Osteoblast (primary cell): ENCODE measurements around the gene ERCC4. TPM values are rescaled to one million over a fixed set of nuclear protein-coding genes. Genes with fewer than 3 reads are reported as not detected.

Source experiments
- DNase-seq: peaks from one replicate; pipeline ENCODE4 v3.0.0; 2011; ENCODE audit warnings: low spot score, mixed read lengths; ENCODE audit not compliant: insufficient read length; ENCODE audit errors: missing footprints
- H2AFZ ChIP-seq: 2 replicates; pipeline ENCODE4 v1.6.0; 2011; ENCODE audit warnings: mild to moderate bottlenecking, low read length
- H3K27ac ChIP-seq: 2 replicates; pipeline ENCODE4 v1.5.1; 2011; ENCODE audit warnings: mild to moderate bottlenecking, low read depth, low read length, moderate library complexity
- H3K27me3 ChIP-seq: 2 replicates; pipeline ENCODE4 v1.6.0; 2012; ENCODE audit warnings: mild to moderate bottlenecking, control low read depth, inconsistent platforms, low read length, moderate library complexity; ENCODE audit not compliant: insufficient read depth
- H3K36me3 ChIP-seq: 2 replicates; pipeline ENCODE4 v1.5.1; 2011; ENCODE audit warnings: mild to moderate bottlenecking, low read length, control low read depth, moderate library complexity; ENCODE audit not compliant: insufficient read depth
- H3K4me1 ChIP-seq: 2 replicates; pipeline ENCODE4 v1.5.1; 2011; ENCODE audit warnings: mild to moderate bottlenecking, low read length, control low read depth, moderate library complexity; ENCODE audit not compliant: insufficient read depth
- H3K4me2 ChIP-seq: 2 replicates; pipeline ENCODE4 v1.6.0; 2011; ENCODE audit warnings: mild to moderate bottlenecking, low read length; ENCODE audit not compliant: insufficient read depth
- H3K4me3 ChIP-seq: fragments of 200-600 bp; sonication (generic); 3 replicates; pipeline ENCODE4 v1.5.1; 2012; ENCODE audit warnings: mild to moderate bottlenecking, low read length, inconsistent platforms; ENCODE audit not compliant: insufficient read depth
- H3K79me2 ChIP-seq: 2 replicates; pipeline ENCODE4 v1.6.0; 2012; ENCODE audit warnings: mild to moderate bottlenecking, low read length, control low read depth, inconsistent platforms; ENCODE audit not compliant: insufficient read depth
- H3K9me3 ChIP-seq: 2 replicates; pipeline ENCODE4 v1.5.1; 2011; ENCODE audit warnings: low read depth, low read length, control low read depth
- H4K20me1 ChIP-seq: 2 replicates; pipeline ENCODE4 v1.6.0; 2012; ENCODE audit warnings: mild to moderate bottlenecking, low read length, control low read depth; ENCODE audit not compliant: insufficient read depth
- CTCF ChIP-seq: IDR thresholded peaks from 2 replicates; pipeline ENCODE4 v1.5.1; 2011; ENCODE audit warnings: mild to moderate bottlenecking, low read depth, low read length, moderate library complexity; ENCODE audit errors: extremely low read depth
- total RNA-seq: library from RNA; depleted of rRNA; stranded (reverse); fragments of >200 nt; gene quantifications from 2 replicates; pipeline ENCODE4 v1.2.3, GENCODE V29; 2012

ERCC4 gene
- total RNA-seq, 1 donor, result 9.0 TPM

DNA sequence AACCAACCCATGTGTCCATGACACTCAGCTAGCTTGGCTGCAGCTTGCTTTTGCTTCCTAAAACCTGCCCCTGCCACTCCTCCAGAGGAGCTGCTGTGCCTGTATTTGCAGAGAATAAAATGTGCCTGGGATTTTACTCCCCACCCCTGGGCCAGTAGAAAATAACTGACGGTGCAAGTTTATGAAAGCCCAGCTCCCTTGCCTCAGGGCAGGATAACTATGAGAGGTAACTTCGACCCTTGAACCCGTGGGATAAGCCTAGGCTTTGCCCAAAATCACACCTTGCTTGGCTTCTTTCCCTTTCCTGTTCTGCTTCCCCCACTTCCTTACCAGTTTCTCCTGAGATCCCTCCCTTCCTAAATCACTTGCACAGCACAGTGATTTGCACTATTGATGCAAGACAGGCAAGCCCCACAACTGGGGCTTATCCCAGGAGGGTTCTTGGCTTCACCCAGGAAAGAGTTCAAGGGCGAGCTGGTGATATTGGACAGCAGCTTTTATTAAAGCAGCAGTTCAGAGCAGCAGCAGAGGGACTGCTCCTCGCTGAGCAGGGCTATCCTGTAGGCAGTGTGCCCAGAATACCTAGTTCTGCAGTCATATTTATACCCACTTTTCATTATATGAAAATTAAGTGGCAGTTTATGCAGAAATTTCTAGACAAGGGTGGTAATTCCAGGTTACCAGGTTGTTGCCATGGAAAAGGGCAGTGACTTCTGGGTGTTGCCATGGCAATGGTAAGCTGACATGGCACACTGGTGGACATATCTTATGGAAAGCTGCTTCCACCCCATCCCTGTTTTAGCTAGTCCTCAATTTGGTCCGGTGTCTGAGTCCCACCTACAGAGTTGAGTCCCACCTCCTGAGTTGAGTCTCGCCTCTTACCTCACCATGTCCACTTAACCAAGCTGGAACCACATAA is 6.3 kb upstream of the ERCC4 start:
- Histone ChIP-seq H3K4me3 (no peak overlapping the region), H4K20me1 (no peaks in the 10 kb centered on the region), H3K36me3 (no peaks in the 10 kb centered on the region), H2AFZ (no peak overlapping the region), H3K4me1 (peaks cover 9% of the 10 kb centered on the region), H3K4me2 (no peak overlapping the region), H3K27me3 (peaks cover 14% of the 10 kb centered on the region), H3K79me2 (no peaks in the 10 kb centered on the region), H3K27ac (no peak overlapping the region), H3K9me3 (no peaks in the 10 kb centered on the region)
- no peak for TF ChIP-seq CTCF
- no peak for DNase-seq

GRCh38 chr16:13915033-13915635 is 4.8 kb upstream of the ERCC4 start:
- H3K4me3 ChIP-seq, result no peak overlapping the region
- H3K36me3 ChIP-seq, result no peaks in the 10 kb centered on the region
- no peak overlapping the region for H3K4me2 ChIP-seq
- no peak overlapping the region for H2AFZ ChIP-seq
- H3K9me3 ChIP-seq, result no peaks in the 10 kb centered on the region
- H3K27ac ChIP-seq, result no peak overlapping the region
- TF ChIP-seq CTCF, result no peak
- no peak for DNase-seq
- no peaks in the 10 kb centered on the region for H4K20me1 ChIP-seq
- H3K27me3 ChIP-seq, result peaks cover 14% of the 10 kb centered on the region
- peaks cover 4% of the 10 kb centered on the region for H3K4me1 ChIP-seq
- peaks cover 1% of the 10 kb centered on the region for H3K79me2 ChIP-seq

DNA sequence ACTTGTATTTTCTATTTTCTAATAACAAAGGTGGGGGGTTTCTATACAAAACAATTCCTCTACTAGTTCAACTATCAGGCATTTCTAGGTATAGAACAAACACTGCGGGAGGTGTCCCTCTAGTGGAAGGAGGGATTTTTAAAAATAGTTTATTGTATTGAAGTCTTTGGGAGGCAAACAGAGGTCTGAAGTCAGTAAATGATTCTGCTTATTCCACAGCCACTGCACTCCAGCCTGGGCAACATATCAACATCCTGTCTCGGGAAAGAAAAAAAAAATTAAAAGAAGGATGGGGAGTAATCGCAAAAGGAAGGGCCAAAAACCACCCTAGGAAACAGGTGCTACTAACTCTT is 648 bp upstream of the ERCC4 start:
- peaks cover 17% of the 10 kb centered on the region for H3K79me2 ChIP-seq
- peaks cover 7% of the 10 kb centered on the region for H3K27me3 ChIP-seq
- H3K27ac ChIP-seq, result no peak overlapping the region
- H3K4me3 ChIP-seq, result peak overlapping the region; percentile 89
- H3K4me1 ChIP-seq, result peaks cover 11% of the 10 kb centered on the region
- peaks cover 15% of the 10 kb centered on the region for H3K36me3 ChIP-seq
- H3K4me2 ChIP-seq, result peak overlapping the region; percentile 40
- peak; percentile 44 for DNase-seq
- no peak for TF ChIP-seq CTCF
- H3K9me3 ChIP-seq, result no peaks in the 10 kb centered on the region
- peak overlapping the region; percentile 43 for H2AFZ ChIP-seq
- H4K20me1 ChIP-seq, result no peaks in the 10 kb centered on the region

DNA sequence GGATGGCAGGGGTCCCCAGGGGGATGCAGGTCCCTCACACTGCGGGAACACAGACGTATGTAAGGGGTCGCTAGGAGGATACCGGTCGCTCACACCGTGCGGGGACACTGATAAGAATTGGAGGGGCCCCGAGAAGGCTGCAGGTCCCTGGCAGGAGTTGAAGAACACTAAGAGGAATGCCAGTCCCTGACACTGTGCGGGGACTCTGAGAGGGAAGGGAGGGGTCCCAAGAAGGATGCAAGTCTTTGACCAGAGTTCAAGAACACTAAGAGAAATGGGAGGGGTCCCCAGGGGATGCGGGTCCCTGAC is 510 bp downstream of the ERCC4 start:
- Histone ChIP-seq H2AFZ (peak overlapping the region; percentile 98), H3K27me3 (peaks cover 3% of the 10 kb centered on the region), H3K9me3 (no peaks in the 10 kb centered on the region), H3K36me3 (peaks cover 23% of the 10 kb centered on the region), H3K4me1 (peaks cover 11% of the 10 kb centered on the region), H3K79me2 (peaks cover 19% of the 10 kb centered on the region), H4K20me1 (no peaks in the 10 kb centered on the region), H3K4me2 (peak overlapping the region; percentile 96), H3K27ac (peak overlapping the region; percentile 78), H3K4me3 (peak overlapping the region; percentile 89)
- no peak for DNase-seq
- TF ChIP-seq CTCF, result no peak
